Endodermal cell (in vitro differentiated cells): Measurements from ENCODE around the gene VRK1. TPM values are rescaled to one million over a fixed set of nuclear protein-coding genes. Genes with fewer than 3 reads are reported as not detected.

Source experiments
- DNase-seq: peaks from one replicate; pipeline ENCODE4 v3.0.0-alpha.2; 2017
- H3K27ac ChIP-seq: 2 replicates; pipeline ENCODE4 v1.5.1; 2013; ENCODE audit warnings: mild to moderate bottlenecking, low read depth, low read length, moderate library complexity
- H3K27me3 ChIP-seq: 2 replicates; pipeline ENCODE4 v1.6.1; 2013; ENCODE audit warnings: mild to moderate bottlenecking, low read length, moderate library complexity; ENCODE audit not compliant: insufficient read depth, control insufficient read depth, poor library complexity, severe bottlenecking
- H3K36me3 ChIP-seq: 2 replicates; pipeline ENCODE4 v1.7.0; 2013; ENCODE audit warnings: mild to moderate bottlenecking, low read length, moderate library complexity; ENCODE audit not compliant: control insufficient read depth, insufficient read depth
- H3K4me1 ChIP-seq: one replicate; pipeline ENCODE4 v1.7.0; 2013; ENCODE audit warnings: low read length; ENCODE audit not compliant: control insufficient read depth, insufficient read depth
- H3K4me3 ChIP-seq: 2 replicates; pipeline ENCODE4 v1.5.1; 2013; ENCODE audit warnings: mild to moderate bottlenecking, low read length, moderate library complexity
- H3K9ac ChIP-seq: 2 replicates; pipeline ENCODE4 v1.6.1; 2013; ENCODE audit warnings: mild to moderate bottlenecking, low read length, moderate library complexity; ENCODE audit not compliant: poor library complexity, severe bottlenecking; ENCODE audit errors: extremely low read depth
- H3K9me3 ChIP-seq: 2 replicates; pipeline ENCODE4 v1.6.1; 2013; ENCODE audit warnings: mild to moderate bottlenecking, low read length, moderate library complexity; ENCODE audit not compliant: control insufficient read depth
- H3K27ac Mint-ChIP-seq: 2 replicates; pipeline ENCODE4 v1.8.0; 2020; ENCODE audit warnings: mixed read lengths
- H3K27me3 Mint-ChIP-seq: 2 replicates; pipeline ENCODE4 v1.8.0; 2021; ENCODE audit warnings: mild to moderate bottlenecking, mixed read lengths; ENCODE audit not compliant: insufficient read depth
- H3K36me3 Mint-ChIP-seq: 2 replicates; pipeline ENCODE4 v1.8.0; 2020; ENCODE audit warnings: low read depth, mixed read lengths
- H3K4me1 Mint-ChIP-seq: 2 replicates; pipeline ENCODE4 v1.8.0; 2020; ENCODE audit warnings: mixed read lengths
- H3K4me3 Mint-ChIP-seq: 2 replicates; pipeline ENCODE4 v1.8.0; 2020; ENCODE audit warnings: mild to moderate bottlenecking, moderate library complexity, mixed read lengths
- H3K9me3 Mint-ChIP-seq: 2 replicates; pipeline ENCODE4 v1.8.0; 2020; ENCODE audit warnings: mild to moderate bottlenecking, mixed read lengths
- WGBS, 2 experiments: methylation state at CpG; one replicate each; pipeline versions ENCODE4 v1.1.5 to v1.1.7; 2013; ENCODE audit warnings: missing lambda C conversion rate in 2 of 2, mixed read lengths in 1 of 2; ENCODE audit not compliant: insufficient coverage in 1 of 2, insufficient read length in 1 of 2; 5-methylcytosine and 5-hydroxymethylcytosine counted together
- total RNA-seq, 2 donors: library from RNA; stranded (reverse); fragmentation: NEBNext Ultra II Directional in 1 of 2; extraction: Animal tissue kit (Norgen Biotek cat#: 25700) in 1 of 2; gene quantifications; 2 replicates in 1 of 2; 3 replicates in 1 of 2; pipeline ENCODE4 v1.2.1, GENCODE V29; 2021
- TF ChIP-seq, protein P1 (sequence below): fragments of 200-600 bp; sonication (generic); conservative IDR thresholded peaks from 2 replicates; pipeline ENCODE4 v1.5.0; 2021; ENCODE audit warnings: antibody characterized with exemption, mild to moderate bottlenecking

VRK1 gene
- total RNA-seq, 2 donors from 2014 or later, result 39.1 to 54.9 TPM

- Mint-ChIP-seq H3K27me3 (peaks cover 2% of the 10 kb centered on the region), H3K4me3 (no peak overlapping the region), H3K4me1 (peaks cover under 1% of the 10 kb centered on the region), H3K9me3 (no peaks in the 10 kb centered on the region), H3K27ac (no peak overlapping the region), H3K36me3 (no peaks in the 10 kb centered on the region)
- TF ChIP-seq, protein P1, sequence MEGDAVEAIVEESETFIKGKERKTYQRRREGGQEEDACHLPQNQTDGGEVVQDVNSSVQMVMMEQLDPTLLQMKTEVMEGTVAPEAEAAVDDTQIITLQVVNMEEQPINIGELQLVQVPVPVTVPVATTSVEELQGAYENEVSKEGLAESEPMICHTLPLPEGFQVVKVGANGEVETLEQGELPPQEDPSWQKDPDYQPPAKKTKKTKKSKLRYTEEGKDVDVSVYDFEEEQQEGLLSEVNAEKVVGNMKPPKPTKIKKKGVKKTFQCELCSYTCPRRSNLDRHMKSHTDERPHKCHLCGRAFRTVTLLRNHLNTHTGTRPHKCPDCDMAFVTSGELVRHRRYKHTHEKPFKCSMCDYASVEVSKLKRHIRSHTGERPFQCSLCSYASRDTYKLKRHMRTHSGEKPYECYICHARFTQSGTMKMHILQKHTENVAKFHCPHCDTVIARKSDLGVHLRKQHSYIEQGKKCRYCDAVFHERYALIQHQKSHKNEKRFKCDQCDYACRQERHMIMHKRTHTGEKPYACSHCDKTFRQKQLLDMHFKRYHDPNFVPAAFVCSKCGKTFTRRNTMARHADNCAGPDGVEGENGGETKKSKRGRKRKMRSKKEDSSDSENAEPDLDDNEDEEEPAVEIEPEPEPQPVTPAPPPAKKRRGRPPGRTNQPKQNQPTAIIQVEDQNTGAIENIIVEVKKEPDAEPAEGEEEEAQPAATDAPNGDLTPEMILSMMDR, result no peak
- Histone ChIP-seq H3K27ac (no peak overlapping the region), H3K9me3 (no peaks in the 10 kb centered on the region), H3K27me3 (no peaks in the 10 kb centered on the region), H3K36me3 (no peaks in the 10 kb centered on the region), H3K4me3 (no peak overlapping the region), H3K9ac (no peak overlapping the region), H3K4me1 (no peaks in the 10 kb centered on the region)
- WGBS, 2 experiments, result 86 to 92% methylated on average over 1 to 3 of the region's 3 CpGs
- no peak for DNase-seq
These were observed 16.7 kb upstream of the VRK1 start for GRCh38 chr14:96780500-96780899.

DNA sequence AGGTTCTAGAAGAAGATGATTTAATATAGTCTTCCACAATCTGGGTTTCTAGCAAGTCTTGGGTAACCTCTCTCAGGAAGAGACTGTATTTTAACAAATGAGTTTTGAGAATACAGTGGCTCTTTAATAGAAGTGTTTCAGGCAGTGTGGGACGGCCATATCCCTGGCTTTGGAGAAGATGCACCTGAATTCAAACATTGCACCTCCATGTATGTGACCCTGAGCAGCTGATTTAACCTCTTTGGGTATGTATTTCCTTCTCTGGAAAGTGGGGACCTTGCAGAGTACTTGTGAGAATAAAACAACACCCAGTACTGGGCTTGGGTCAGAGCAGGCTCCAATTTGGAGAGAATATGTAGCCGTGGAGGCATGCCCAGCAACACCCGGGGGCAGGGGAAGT, 15.8 kb upstream of the VRK1 start:
- H3K9me3 Mint-ChIP-seq, result no peaks in the 10 kb centered on the region
- H3K36me3 ChIP-seq, result no peaks in the 10 kb centered on the region
- TF ChIP-seq, protein P1, result no peak
- no peak overlapping the region for H3K9ac ChIP-seq
- no peaks in the 10 kb centered on the region for H3K9me3 ChIP-seq
- H3K27me3 Mint-ChIP-seq, result no peaks in the 10 kb centered on the region
- no peaks in the 10 kb centered on the region for H3K27me3 ChIP-seq
- no peak overlapping the region for H3K27ac ChIP-seq
- WGBS, 2 experiments, result 83 to 90% methylated on average over 2 to 3 of the region's 3 CpGs
- no peak overlapping the region for H3K27ac Mint-ChIP-seq
- no peaks in the 10 kb centered on the region for H3K4me1 ChIP-seq
- no peak for DNase-seq
- H3K4me3 Mint-ChIP-seq, result no peak overlapping the region
- H3K4me3 ChIP-seq, result no peak overlapping the region
- H3K4me1 Mint-ChIP-seq, result peaks cover 4% of the 10 kb centered on the region
- no peaks in the 10 kb centered on the region for H3K36me3 Mint-ChIP-seq

DNA sequence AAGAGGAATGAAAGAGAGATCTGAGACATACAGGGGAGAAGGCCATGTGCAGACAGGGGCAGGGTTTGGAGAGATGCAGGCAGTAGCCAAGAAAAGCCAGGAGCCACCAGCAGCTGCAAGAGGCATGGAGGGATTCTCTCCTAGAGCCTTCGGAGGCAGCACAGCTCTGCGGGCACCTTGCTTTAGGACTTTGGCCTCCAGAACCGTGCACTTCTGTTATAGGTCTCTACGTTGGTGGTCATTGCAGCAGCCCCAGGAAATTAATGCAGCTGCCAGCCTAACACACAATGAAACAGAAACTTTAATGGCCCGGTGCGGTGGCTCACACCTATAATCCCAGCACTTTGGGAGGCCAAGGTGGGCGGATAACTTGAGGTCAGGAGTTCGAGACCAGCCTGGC, 14.7 kb upstream of the VRK1 start:
- H3K27ac Mint-ChIP-seq, result no peak overlapping the region
- TF ChIP-seq, protein P1, result no peak
- Histone ChIP-seq H3K9ac (no peak overlapping the region), H3K27ac (no peak overlapping the region), H3K4me1 (no peaks in the 10 kb centered on the region), H3K4me3 (no peak overlapping the region), H3K9me3 (no peaks in the 10 kb centered on the region), H3K27me3 (no peaks in the 10 kb centered on the region), H3K36me3 (no peaks in the 10 kb centered on the region)
- no peaks in the 10 kb centered on the region for H3K36me3 Mint-ChIP-seq
- no peaks in the 10 kb centered on the region for H3K9me3 Mint-ChIP-seq
- no peak overlapping the region for H3K4me3 Mint-ChIP-seq
- no peaks in the 10 kb centered on the region for H3K27me3 Mint-ChIP-seq
- DNase-seq, result no peak
- peaks cover 4% of the 10 kb centered on the region for H3K4me1 Mint-ChIP-seq
- 96 to 97% methylated on average over 6 to 8 of the region's 8 CpGs for WGBS, 2 experiments
